ENCODE data around the gene OR2M7. TPM values are rescaled to one million over a fixed set of nuclear protein-coding genes. Genes with fewer than 3 reads are reported as not detected.

The OR2M7 gene
- total and polyA plus RNA-seq, 2 of the 8 experiments (the other 6 are each of a cell fraction or from before 2014, with no cell fraction given) = not detected

DNA sequence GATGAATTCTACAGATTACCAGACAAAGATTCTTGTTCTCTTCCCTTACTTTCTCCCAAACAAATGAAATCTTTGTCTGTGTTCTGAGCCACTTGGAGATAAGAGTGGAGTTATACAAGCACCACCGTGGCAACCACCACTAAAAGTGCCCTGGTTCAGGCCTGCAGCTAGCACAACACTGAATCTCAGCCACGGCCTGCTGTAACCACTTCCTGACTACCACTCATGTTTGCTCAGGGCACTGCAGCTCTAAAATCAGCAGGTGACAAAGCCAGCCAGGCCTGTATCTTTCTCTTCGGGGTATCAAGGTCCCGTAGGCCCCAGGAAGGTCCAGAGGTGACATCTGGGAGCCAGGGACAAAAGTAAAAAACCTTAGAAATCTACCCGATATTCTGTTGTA lies 48.0 kb upstream of the OR2M7 start (continued):
- TF ChIP-seq, protein P1, sequence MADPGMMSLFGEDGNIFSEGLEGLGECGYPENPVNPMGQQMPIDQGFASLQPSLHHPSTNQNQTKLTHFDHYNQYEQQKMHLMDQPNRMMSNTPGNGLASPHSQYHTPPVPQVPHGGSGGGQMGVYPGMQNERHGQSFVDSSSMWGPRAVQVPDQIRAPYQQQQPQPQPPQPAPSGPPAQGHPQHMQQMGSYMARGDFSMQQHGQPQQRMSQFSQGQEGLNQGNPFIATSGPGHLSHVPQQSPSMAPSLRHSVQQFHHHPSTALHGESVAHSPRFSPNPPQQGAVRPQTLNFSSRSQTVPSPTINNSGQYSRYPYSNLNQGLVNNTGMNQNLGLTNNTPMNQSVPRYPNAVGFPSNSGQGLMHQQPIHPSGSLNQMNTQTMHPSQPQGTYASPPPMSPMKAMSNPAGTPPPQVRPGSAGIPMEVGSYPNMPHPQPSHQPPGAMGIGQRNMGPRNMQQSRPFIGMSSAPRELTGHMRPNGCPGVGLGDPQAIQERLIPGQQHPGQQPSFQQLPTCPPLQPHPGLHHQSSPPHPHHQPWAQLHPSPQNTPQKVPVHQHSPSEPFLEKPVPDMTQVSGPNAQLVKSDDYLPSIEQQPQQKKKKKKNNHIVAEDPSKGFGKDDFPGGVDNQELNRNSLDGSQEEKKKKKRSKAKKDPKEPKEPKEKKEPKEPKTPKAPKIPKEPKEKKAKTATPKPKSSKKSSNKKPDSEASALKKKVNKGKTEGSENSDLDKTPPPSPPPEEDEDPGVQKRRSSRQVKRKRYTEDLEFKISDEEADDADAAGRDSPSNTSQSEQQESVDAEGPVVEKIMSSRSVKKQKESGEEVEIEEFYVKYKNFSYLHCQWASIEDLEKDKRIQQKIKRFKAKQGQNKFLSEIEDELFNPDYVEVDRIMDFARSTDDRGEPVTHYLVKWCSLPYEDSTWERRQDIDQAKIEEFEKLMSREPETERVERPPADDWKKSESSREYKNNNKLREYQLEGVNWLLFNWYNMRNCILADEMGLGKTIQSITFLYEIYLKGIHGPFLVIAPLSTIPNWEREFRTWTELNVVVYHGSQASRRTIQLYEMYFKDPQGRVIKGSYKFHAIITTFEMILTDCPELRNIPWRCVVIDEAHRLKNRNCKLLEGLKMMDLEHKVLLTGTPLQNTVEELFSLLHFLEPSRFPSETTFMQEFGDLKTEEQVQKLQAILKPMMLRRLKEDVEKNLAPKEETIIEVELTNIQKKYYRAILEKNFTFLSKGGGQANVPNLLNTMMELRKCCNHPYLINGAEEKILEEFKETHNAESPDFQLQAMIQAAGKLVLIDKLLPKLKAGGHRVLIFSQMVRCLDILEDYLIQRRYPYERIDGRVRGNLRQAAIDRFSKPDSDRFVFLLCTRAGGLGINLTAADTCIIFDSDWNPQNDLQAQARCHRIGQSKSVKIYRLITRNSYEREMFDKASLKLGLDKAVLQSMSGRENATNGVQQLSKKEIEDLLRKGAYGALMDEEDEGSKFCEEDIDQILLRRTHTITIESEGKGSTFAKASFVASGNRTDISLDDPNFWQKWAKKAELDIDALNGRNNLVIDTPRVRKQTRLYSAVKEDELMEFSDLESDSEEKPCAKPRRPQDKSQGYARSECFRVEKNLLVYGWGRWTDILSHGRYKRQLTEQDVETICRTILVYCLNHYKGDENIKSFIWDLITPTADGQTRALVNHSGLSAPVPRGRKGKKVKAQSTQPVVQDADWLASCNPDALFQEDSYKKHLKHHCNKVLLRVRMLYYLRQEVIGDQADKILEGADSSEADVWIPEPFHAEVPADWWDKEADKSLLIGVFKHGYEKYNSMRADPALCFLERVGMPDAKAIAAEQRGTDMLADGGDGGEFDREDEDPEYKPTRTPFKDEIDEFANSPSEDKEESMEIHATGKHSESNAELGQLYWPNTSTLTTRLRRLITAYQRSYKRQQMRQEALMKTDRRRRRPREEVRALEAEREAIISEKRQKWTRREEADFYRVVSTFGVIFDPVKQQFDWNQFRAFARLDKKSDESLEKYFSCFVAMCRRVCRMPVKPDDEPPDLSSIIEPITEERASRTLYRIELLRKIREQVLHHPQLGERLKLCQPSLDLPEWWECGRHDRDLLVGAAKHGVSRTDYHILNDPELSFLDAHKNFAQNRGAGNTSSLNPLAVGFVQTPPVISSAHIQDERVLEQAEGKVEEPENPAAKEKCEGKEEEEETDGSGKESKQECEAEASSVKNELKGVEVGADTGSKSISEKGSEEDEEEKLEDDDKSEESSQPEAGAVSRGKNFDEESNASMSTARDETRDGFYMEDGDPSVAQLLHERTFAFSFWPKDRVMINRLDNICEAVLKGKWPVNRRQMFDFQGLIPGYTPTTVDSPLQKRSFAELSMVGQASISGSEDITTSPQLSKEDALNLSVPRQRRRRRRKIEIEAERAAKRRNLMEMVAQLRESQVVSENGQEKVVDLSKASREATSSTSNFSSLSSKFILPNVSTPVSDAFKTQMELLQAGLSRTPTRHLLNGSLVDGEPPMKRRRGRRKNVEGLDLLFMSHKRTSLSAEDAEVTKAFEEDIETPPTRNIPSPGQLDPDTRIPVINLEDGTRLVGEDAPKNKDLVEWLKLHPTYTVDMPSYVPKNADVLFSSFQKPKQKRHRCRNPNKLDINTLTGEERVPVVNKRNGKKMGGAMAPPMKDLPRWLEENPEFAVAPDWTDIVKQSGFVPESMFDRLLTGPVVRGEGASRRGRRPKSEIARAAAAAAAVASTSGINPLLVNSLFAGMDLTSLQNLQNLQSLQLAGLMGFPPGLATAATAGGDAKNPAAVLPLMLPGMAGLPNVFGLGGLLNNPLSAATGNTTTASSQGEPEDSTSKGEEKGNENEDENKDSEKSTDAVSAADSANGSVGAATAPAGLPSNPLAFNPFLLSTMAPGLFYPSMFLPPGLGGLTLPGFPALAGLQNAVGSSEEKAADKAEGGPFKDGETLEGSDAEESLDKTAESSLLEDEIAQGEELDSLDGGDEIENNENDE (IDR thresholded peaks at IDR 0.05; ENCODE audit: insufficient replicate concordance, low read length) = no peak
- TF ChIP-seq RAD21 (IDR thresholded peaks at IDR 0.05 in 1 of 2, conservative IDR thresholded peaks at IDR 0.05 in 1 of 2; ENCODE audit: low read depth in 2 of 2, low read length in 2 of 2) = no peak
- TF ChIP-seq RNF2 (IDR thresholded peaks at IDR 0.05; ENCODE audit: borderline replicate concordance, low read depth, low read length, missing control alignments, poor library complexity, severe bottlenecking) = no peak
- no peak for TF ChIP-seq SP1 (IDR thresholded peaks at IDR 0.05; ENCODE audit: low read depth, low read length)
